GM23248 (cell line): Measurements from ENCODE around the gene ARFGAP3. TPM values are rescaled to one million over a fixed set of nuclear protein-coding genes. Genes with fewer than 3 reads are reported as not detected.
A peak's percentile ranks its signal among the peaks of the same experiment; 100 is the strongest.

ENCODE experiments used
- DNase-seq: peaks from one replicate; pipeline ENCODE4 v3.0.0-alpha.2; 2015
- H2AFZ ChIP-seq: fragments of 200-600 bp; sonication (generic); 2 replicates; pipeline ENCODE4 v1.6.1; 2016; ENCODE audit warnings: antibody characterized with exemption
- H3F3A ChIP-seq: fragments of 200-600 bp; sonication (generic); 2 replicates; pipeline ENCODE4 v1.6.1; 2016; ENCODE audit warnings: mild to moderate bottlenecking, antibody characterized with exemption, mixed run types; ENCODE audit not compliant: insufficient read depth
- H3K27ac ChIP-seq: fragments of 200-600 bp; sonication (generic); 2 replicates; pipeline ENCODE4 v1.5.1; 2016; ENCODE audit warnings: mild to moderate bottlenecking
- H3K27me3 ChIP-seq: fragments of 200-600 bp; sonication (generic); replicated peaks from 2 replicates; pipeline ENCODE4 v1.6.1; 2016; ENCODE audit warnings: mild to moderate bottlenecking; ENCODE audit not compliant: insufficient read depth
- H3K36me3 ChIP-seq: fragments of 200-600 bp; sonication (generic); 2 replicates; pipeline ENCODE4 v1.6.1; 2016; ENCODE audit warnings: low read depth, mild to moderate bottlenecking
- H3K4me1 ChIP-seq: fragments of 200-600 bp; sonication (generic); 2 replicates; pipeline ENCODE4 v1.6.1; 2016; ENCODE audit warnings: mild to moderate bottlenecking; ENCODE audit not compliant: insufficient read depth
- H3K4me2 ChIP-seq: fragments of 200-600 bp; sonication (generic); one replicate; pipeline ENCODE4 v1.6.1; 2016; ENCODE audit warnings: mild to moderate bottlenecking; ENCODE audit not compliant: unreplicated experiment
- H3K4me3 ChIP-seq: fragments of 200-600 bp; sonication (generic); 2 replicates; pipeline ENCODE4 v1.5.1; 2016; ENCODE audit warnings: mild to moderate bottlenecking
- H3K79me2 ChIP-seq: fragments of 200-600 bp; sonication (generic); 2 replicates; pipeline ENCODE4 v1.6.1; 2016; ENCODE audit warnings: mild to moderate bottlenecking; ENCODE audit not compliant: insufficient read depth
- H3K9ac ChIP-seq: fragments of 200-600 bp; sonication (generic); 2 replicates; pipeline ENCODE4 v1.6.1; 2016; ENCODE audit warnings: mild to moderate bottlenecking
- H3K9me2 ChIP-seq: fragments of 200-600 bp; sonication (generic); 2 replicates; pipeline ENCODE4 v1.6.1; 2016; ENCODE audit warnings: mixed run types, mild to moderate bottlenecking, moderate library complexity; ENCODE audit not compliant: insufficient read depth
- H3K9me3 ChIP-seq: fragments of 200-600 bp; sonication (generic); one replicate; pipeline ENCODE4 v1.6.1; 2017; ENCODE audit warnings: low read depth
- H4K20me1 ChIP-seq: fragments of 200-600 bp; sonication (generic); 2 replicates; pipeline ENCODE4 v1.6.0; 2016; ENCODE audit not compliant: insufficient read depth
- EZH2 ChIP-seq: fragments of 200-600 bp; sonication (generic); IDR thresholded peaks from 2 replicates; pipeline ENCODE4 v1.6.1; 2018; ENCODE audit warnings: antibody characterized with exemption, mild to moderate bottlenecking; ENCODE audit not compliant: insufficient read depth, poor library complexity, severe bottlenecking
- EZH2phosphoT487 ChIP-seq: fragments of 200-600 bp; sonication (generic); IDR thresholded peaks from 2 replicates; pipeline ENCODE4 v1.6.1; 2018; ENCODE audit warnings: antibody characterized with exemption, moderate library complexity, mild to moderate bottlenecking, low read depth; ENCODE audit not compliant: insufficient read depth
- WGBS, 2 experiments: methylation state at CpG; one replicate each; pipeline ENCODE4 v1.1.6; 2015 to 2017; ENCODE audit warnings: low lambda C conversion rate in 2 of 2, low coverage in 1 of 2; ENCODE audit errors: missing lambda C conversion rate in 2 of 2; 5-methylcytosine and 5-hydroxymethylcytosine counted together
- in situ Hi-C: fragments of 300-500 bp; cut with MboI; formaldehyde crosslinking; loops from 2 replicates; pipeline ENCODE4 v1.15.0; 2020
- polyA plus RNA-seq: library from polyadenylated mRNA; unstranded; fragments of >200 nt; fragmentation: Nextera tagmentation; extraction: Ambion mirVana; gene quantifications from 2 replicates; pipeline ENCODE4 v1.2.1, GENCODE V29; 2016
- total RNA-seq: library from RNA; depleted of rRNA; stranded (reverse); fragments of >200 nt; shearing (Covaris generic); gene quantifications from 2 replicates; pipeline ENCODE4 v1.2.3, GENCODE V29; 2014

Gene ARFGAP3
- total and polyA plus RNA-seq, 2 experiments from 2014 or later, result 81.5 to 96.8 TPM

GRCh38 chr22:42866100-42866499, 9.0 kb upstream of the ARFGAP3 start:
- Histone ChIP-seq H3K4me3 (no peak overlapping the region), H3K4me1 (peaks cover 8% of the 10 kb centered on the region), H3K27ac (no peak overlapping the region), H4K20me1 (no peaks in the 10 kb centered on the region), H3K36me3 (0 out of 2 replicates have a peak, but pooled peaks cover 6% of the 10 kb centered on the region), H3K9ac (no peak overlapping the region), H3K9me2 (no peaks in the 10 kb centered on the region), H3K4me2 (no peak overlapping the region), H3K9me3 (no peaks in the 10 kb centered on the region), H3K79me2 (no peaks in the 10 kb centered on the region), H3F3A (peaks cover 22% of the 10 kb centered on the region), H2AFZ (no peak overlapping the region), H3K27me3 (no peaks in the 10 kb centered on the region)
- TF ChIP-seq EZH2phosphoT487 (no peak), EZH2 (no peak)
- 87 to 97% methylated on average over 7 of the region's 7 CpGs for WGBS, 2 experiments
- in situ Hi-C loops, result no loop called here
- no peak for DNase-seq

GRCh38 chr22:42865536-42865935, 8.5 kb upstream of the ARFGAP3 start:
- Histone ChIP-seq H3K4me2 (no peak overlapping the region), H3K9ac (no peak overlapping the region), H4K20me1 (no peaks in the 10 kb centered on the region), H3K79me2 (no peaks in the 10 kb centered on the region), H3K27ac (no peak overlapping the region), H3K36me3 (0 out of 2 replicates have a peak, but pooled peaks cover 4% of the 10 kb centered on the region), H3K4me3 (no peak overlapping the region), H3F3A (peaks cover 22% of the 10 kb centered on the region), H3K27me3 (no peaks in the 10 kb centered on the region), H3K4me1 (peaks cover 8% of the 10 kb centered on the region), H2AFZ (no peak overlapping the region), H3K9me2 (no peaks in the 10 kb centered on the region), H3K9me3 (no peaks in the 10 kb centered on the region)
- 97% methylated on average over 8 of the region's 8 CpGs for WGBS, 2 experiments
- DNase-seq, result no peak
- in situ Hi-C loops, result no loop called here
- TF ChIP-seq EZH2, result no peak
- TF ChIP-seq EZH2phosphoT487, result no peak

- no peaks in the 10 kb centered on the region for H3K27me3 ChIP-seq
- H3K9me3 ChIP-seq, result no peaks in the 10 kb centered on the region
- H3F3A ChIP-seq, result peaks cover 22% of the 10 kb centered on the region
- 66 to 72% methylated on average over 4 of the region's 4 CpGs for WGBS, 2 experiments
- in situ Hi-C loops, result no loop called here
- H3K4me2 ChIP-seq, result peak overlapping the region; percentile 10
- peaks cover 8% of the 10 kb centered on the region for H3K4me1 ChIP-seq
- no peaks in the 10 kb centered on the region for H3K36me3 ChIP-seq
- H3K79me2 ChIP-seq, result no peaks in the 10 kb centered on the region
- no peaks in the 10 kb centered on the region for H3K9me2 ChIP-seq
- no peak overlapping the region for H3K4me3 ChIP-seq
- DNase-seq, result peak; percentile 68
- H3K9ac ChIP-seq, result no peak overlapping the region
- no peaks in the 10 kb centered on the region for H4K20me1 ChIP-seq
- TF ChIP-seq EZH2phosphoT487, result no peak
- no peak for TF ChIP-seq EZH2
- no peak overlapping the region for H2AFZ ChIP-seq
- H3K27ac ChIP-seq, result peak overlapping the region; percentile 58
These were observed 6.4 kb upstream of the ARFGAP3 start for GRCh38 chr22:42863349-42863961.

- no peak overlapping the region for H3K27ac ChIP-seq
- in situ Hi-C loops, result no loop called here
- 93 to 95% methylated on average over 7 of the region's 7 CpGs for WGBS, 2 experiments
- no peak for TF ChIP-seq EZH2
- TF ChIP-seq EZH2phosphoT487, result no peak
- no peak overlapping the region for H3K9ac ChIP-seq
- H3K4me2 ChIP-seq, result no peak overlapping the region
- H3K9me2 ChIP-seq, result no peaks in the 10 kb centered on the region
- no peak overlapping the region for H2AFZ ChIP-seq
- peaks cover 8% of the 10 kb centered on the region for H3K4me1 ChIP-seq
- no peaks in the 10 kb centered on the region for H3K36me3 ChIP-seq
- no peak for DNase-seq
- H3K9me3 ChIP-seq, result no peaks in the 10 kb centered on the region
- no peaks in the 10 kb centered on the region for H4K20me1 ChIP-seq
- peaks cover 27% of the 10 kb centered on the region for H3F3A ChIP-seq
- no peak overlapping the region for H3K4me3 ChIP-seq
- no peaks in the 10 kb centered on the region for H3K27me3 ChIP-seq
- no peaks in the 10 kb centered on the region for H3K79me2 ChIP-seq
These were observed 5.1 kb upstream of the ARFGAP3 start for GRCh38 chr22:42862045-42862734.
